VCaP (cell line): ENCODE measurements around the gene TNKS2.

ENCODE experiments used
- H3K27ac ChIP-seq: fragments of 450-650 bp; 2 replicates; pipeline ENCODE4 v1.5.1; 2017
- TF ChIP-seq, protein P1 (sequence below): fragments of 450-650 bp; conservative IDR thresholded peaks from 2 replicates; pipeline ENCODE4 v1.5.1; 2017; ENCODE audit warnings: mild to moderate bottlenecking, moderate library complexity

The TNKS2 gene

DNA sequence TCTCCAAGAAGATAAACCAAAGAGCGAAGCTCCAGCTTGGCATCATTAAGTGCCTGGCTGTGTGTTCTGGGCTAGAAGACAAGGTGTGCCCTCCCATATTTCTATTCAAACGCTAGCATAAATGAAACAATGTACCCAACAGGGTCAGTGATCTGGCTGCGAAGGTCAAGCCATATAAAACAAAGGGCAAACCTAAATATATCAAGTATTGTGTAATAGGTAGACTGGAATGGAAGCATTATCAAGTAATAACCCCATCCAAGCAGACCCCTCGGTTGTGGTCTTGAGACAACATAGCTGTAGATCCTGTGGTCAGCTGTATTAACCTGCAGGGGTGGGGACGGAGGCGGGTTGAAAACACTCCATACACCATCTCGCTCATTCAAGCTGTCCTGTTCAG, 31.6 kb upstream of the TNKS2 start:
- TF ChIP-seq, protein P1, sequence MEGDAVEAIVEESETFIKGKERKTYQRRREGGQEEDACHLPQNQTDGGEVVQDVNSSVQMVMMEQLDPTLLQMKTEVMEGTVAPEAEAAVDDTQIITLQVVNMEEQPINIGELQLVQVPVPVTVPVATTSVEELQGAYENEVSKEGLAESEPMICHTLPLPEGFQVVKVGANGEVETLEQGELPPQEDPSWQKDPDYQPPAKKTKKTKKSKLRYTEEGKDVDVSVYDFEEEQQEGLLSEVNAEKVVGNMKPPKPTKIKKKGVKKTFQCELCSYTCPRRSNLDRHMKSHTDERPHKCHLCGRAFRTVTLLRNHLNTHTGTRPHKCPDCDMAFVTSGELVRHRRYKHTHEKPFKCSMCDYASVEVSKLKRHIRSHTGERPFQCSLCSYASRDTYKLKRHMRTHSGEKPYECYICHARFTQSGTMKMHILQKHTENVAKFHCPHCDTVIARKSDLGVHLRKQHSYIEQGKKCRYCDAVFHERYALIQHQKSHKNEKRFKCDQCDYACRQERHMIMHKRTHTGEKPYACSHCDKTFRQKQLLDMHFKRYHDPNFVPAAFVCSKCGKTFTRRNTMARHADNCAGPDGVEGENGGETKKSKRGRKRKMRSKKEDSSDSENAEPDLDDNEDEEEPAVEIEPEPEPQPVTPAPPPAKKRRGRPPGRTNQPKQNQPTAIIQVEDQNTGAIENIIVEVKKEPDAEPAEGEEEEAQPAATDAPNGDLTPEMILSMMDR = no peak
- no peak overlapping the region for H3K27ac ChIP-seq

- TF ChIP-seq, protein P1 = no peak
- no peak overlapping the region for H3K27ac ChIP-seq
Measured at GRCh38 chr10:91768123-91768522, 30.1 kb upstream of the TNKS2 start.

GRCh38 chr10:91771907-91772306, 26.3 kb upstream of the TNKS2 start:
- TF ChIP-seq, protein P1 = no peak
- H3K27ac ChIP-seq = no peak overlapping the region

- no peak overlapping the region for H3K27ac ChIP-seq
- TF ChIP-seq, protein P1 = no peak
Measured at GRCh38 chr10:91772461-91772860, 25.8 kb upstream of the TNKS2 start.

GRCh38 chr10:91772869-91773268, 25.4 kb upstream of the TNKS2 start:
- TF ChIP-seq, protein P1 = no peak

DNA sequence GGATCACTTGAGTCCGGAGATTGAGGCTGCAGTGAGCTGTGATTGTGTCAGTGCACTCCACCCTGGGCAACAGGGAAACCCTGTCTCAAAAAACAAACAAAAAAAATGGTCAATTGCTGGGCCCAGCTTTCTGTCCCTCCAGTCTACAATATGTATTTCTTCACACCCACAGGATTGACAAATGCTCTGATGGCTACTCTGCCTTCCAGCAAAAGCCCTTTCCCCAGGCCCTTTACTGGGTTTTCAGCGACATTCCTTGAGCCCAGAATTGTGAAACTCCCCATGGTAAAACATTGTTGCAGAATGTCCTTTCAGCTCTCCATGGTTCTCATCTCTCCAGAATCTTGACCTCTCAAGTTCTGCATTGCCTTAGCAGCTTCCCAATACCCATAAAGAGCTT, 23.7 kb upstream of the TNKS2 start:
- no peak overlapping the region for H3K27ac ChIP-seq
- TF ChIP-seq, protein P1 = no peak

More at GRCh38 chr10:91772869-91773268, 25.4 kb upstream of the TNKS2 start:
- H3K27ac ChIP-seq = no peak overlapping the region

- TF ChIP-seq, protein P1 = no peak
- H3K27ac ChIP-seq = no peak overlapping the region
Measured at GRCh38 chr10:91775731-91776130, 22.5 kb upstream of the TNKS2 start.

GRCh38 chr10:91776266-91776665, 22.0 kb upstream of the TNKS2 start:
- H3K27ac ChIP-seq = no peak overlapping the region
- TF ChIP-seq, protein P1 = no peak
